Measurements from ENCODE around the gene MSMO1. TPM values are rescaled to one million over a fixed set of nuclear protein-coding genes. Genes with fewer than 3 reads are reported as not detected.

The MSMO1 gene
- total RNA-seq, 1 donor from 2014 or later = 206 TPM

- DNase-seq (ENCODE audit: low read depth) (peak; percentile 95), FAIRE-seq (no peak)
- peak overlapping the region; percentile 54 for H3K4me3 ChIP-seq (ENCODE audit: low read depth, low read length)
- no peak for TF ChIP-seq CTCF (IDR thresholded peaks at IDR 0.05; ENCODE audit: insufficient read depth, low read length, severe bottlenecking)
- no peaks in the 10 kb centered on the region for H3K36me3 ChIP-seq (ENCODE audit: control insufficient read depth, insufficient read depth, low read length)
- no peaks in the 10 kb centered on the region for H3K27me3 ChIP-seq (ENCODE audit: control insufficient read depth, insufficient read depth, low read length)
Measured at GRCh38 chr4:165325732-165326512, 1.5 kb upstream of the MSMO1 start.

- DNase-seq (ENCODE audit: low read depth) (peak; percentile 46), FAIRE-seq (no peak)
- Histone ChIP-seq H3K36me3 (ENCODE audit: control insufficient read depth, insufficient read depth, low read length) (peaks cover 1% of the 10 kb centered on the region), H3K4me3 (ENCODE audit: low read depth, low read length) (peak overlapping the region; percentile 54), H3K27me3 (ENCODE audit: control insufficient read depth, insufficient read depth, low read length) (no peaks in the 10 kb centered on the region)
- no peak for TF ChIP-seq CTCF (IDR thresholded peaks at IDR 0.05; ENCODE audit: insufficient read depth, low read length, severe bottlenecking)
Measured at GRCh38 chr4:165326831-165327210, 648 bp upstream of the MSMO1 start.

GRCh38 chr4:165328101-165328425, 594 bp downstream of the MSMO1 start:
- TF ChIP-seq CTCF (IDR thresholded peaks at IDR 0.05; ENCODE audit: insufficient read depth, low read length, severe bottlenecking) = no peak
- H3K36me3 ChIP-seq (ENCODE audit: control insufficient read depth, insufficient read depth, low read length) = peaks cover 1% of the 10 kb centered on the region
- no peak for FAIRE-seq
- no peaks in the 10 kb centered on the region for H3K27me3 ChIP-seq (ENCODE audit: control insufficient read depth, insufficient read depth, low read length)
- DNase-seq (ENCODE audit: low read depth) = no peak
- peak overlapping the region; percentile 90 for H3K4me3 ChIP-seq (ENCODE audit: low read depth, low read length)

- FAIRE-seq (no peak), DNase-seq (ENCODE audit: low read depth) (peak; percentile 27)
- no peaks in the 10 kb centered on the region for H3K27me3 ChIP-seq (ENCODE audit: control insufficient read depth, insufficient read depth, low read length)
- H3K36me3 ChIP-seq (ENCODE audit: control insufficient read depth, insufficient read depth, low read length) = peaks cover 1% of the 10 kb centered on the region
- peak overlapping the region; percentile 90 for H3K4me3 ChIP-seq (ENCODE audit: low read depth, low read length)
- no peak for TF ChIP-seq CTCF (IDR thresholded peaks at IDR 0.05; ENCODE audit: insufficient read depth, low read length, severe bottlenecking)
Measured at GRCh38 chr4:165328708-165329107, 1.2 kb downstream of the MSMO1 start.

GRCh38 chr4:165330071-165330470, 2.6 kb downstream of the MSMO1 start:
- no peak for FAIRE-seq
- Histone ChIP-seq H3K36me3 (ENCODE audit: control insufficient read depth, insufficient read depth, low read length) (peaks cover 3% of the 10 kb centered on the region), H3K4me3 (ENCODE audit: low read depth, low read length) (no peak overlapping the region), H3K27me3 (ENCODE audit: control insufficient read depth, insufficient read depth, low read length) (no peaks in the 10 kb centered on the region)
- DNase-seq (ENCODE audit: low read depth) = no peak
- no peak for TF ChIP-seq CTCF (IDR thresholded peaks at IDR 0.05; ENCODE audit: insufficient read depth, low read length, severe bottlenecking)

GRCh38 chr4:165330666-165331065, 3.2 kb downstream of the MSMO1 start:
- DNase-seq (ENCODE audit: low read depth) (no peak), FAIRE-seq (no peak)
- Histone ChIP-seq H3K4me3 (ENCODE audit: low read depth, low read length) (no peak overlapping the region), H3K36me3 (ENCODE audit: control insufficient read depth, insufficient read depth, low read length) (peaks cover 3% of the 10 kb centered on the region), H3K27me3 (ENCODE audit: control insufficient read depth, insufficient read depth, low read length) (no peaks in the 10 kb centered on the region)
- TF ChIP-seq CTCF (IDR thresholded peaks at IDR 0.05; ENCODE audit: insufficient read depth, low read length, severe bottlenecking) = no peak

All from bronchial epithelial cell (primary cell).